ENCODE results near the gene TCTN3. TPM values are rescaled to one million over a fixed set of nuclear protein-coding genes. Genes with fewer than 3 reads are reported as not detected.
A peak's percentile ranks its signal among the peaks of the same experiment; 100 is the strongest.

Gene TCTN3
- total RNA-seq, 2 experiments from 2014 or later, result 18.6 to 20.2 TPM

GRCh38 chr10:95657250-95657649 is 36.5 kb downstream of the TCTN3 start:
- ChIA-PET CTCF (interaction anchor here (1.9 kb wide), 1 partner anchor 37 kb away, joined by 8 read pairs; the partner anchor contains the start of gene TCTN3), POLR2A (interaction anchor here (0.6 to 2.3 kb wide), 4 partner anchors 9 to 37 kb away, joined by 3 to 10 read pairs (median 4); partner anchors contain the start of gene TCTN3)
- intact Hi-C loops (cut with DNase I, micrococcal nuclease), result loop anchor here (2.0 to 10.0 kb wide), 4 partner anchors 35 to 388 kb away; partner anchors contain the start of genes TCTN3 (in 2 of the 2), CCNJ (in 1 of the 2) and SORBS1 (in 1 of the 2)
- ATAC-seq (ENCODE audit: poor library complexity) (no peak), DNase-seq (no peak)
- Histone ChIP-seq H3K4me1 (ENCODE audit: insufficient read depth, low read length) (peaks cover 18% of the 10 kb centered on the region), H3K27me3 (ENCODE audit: control insufficient read depth in 1 of 2, insufficient read depth in 2 of 2, low read length in 2 of 2) (no peaks in the 10 kb centered on the region), H3K9me3 (ENCODE audit: control insufficient read depth in 1 of 2, insufficient read depth in 1 of 2, low read length in 2 of 2) (no peaks in the 10 kb centered on the region), H3K36me3 (ENCODE audit: insufficient read depth, low read length) (peaks cover 4% of the 10 kb centered on the region), H3K4me3 (ENCODE audit: low read length) (peak overlapping the region; percentile 70), H3K27ac (ENCODE audit: low read depth in 1 of 2, low read length in 2 of 2) (no peak overlapping the region)
- H3K27me3 Mint-ChIP-seq, result no peaks in the 10 kb centered on the region
- peak overlapping the region; percentile 100 for H3K4me3 Mint-ChIP-seq
- H3K4me1 Mint-ChIP-seq (ENCODE audit: low read depth), result peaks cover 39% of the 10 kb centered on the region
- no peak for TF ChIP-seq CTCF (IDR thresholded peaks at IDR 0.05)
- peaks cover 22% of the 10 kb centered on the region for H3K36me3 Mint-ChIP-seq (ENCODE audit: low read depth)
- H3K27ac Mint-ChIP-seq, result peak overlapping the region; percentile 86
- H3K9me3 Mint-ChIP-seq, result no peaks in the 10 kb centered on the region

- Histone ChIP-seq H3K9me3 (ENCODE audit: control insufficient read depth in 1 of 2, insufficient read depth in 1 of 2, low read length in 2 of 2) (no peaks in the 10 kb centered on the region), H3K4me1 (ENCODE audit: insufficient read depth, low read length) (peaks cover 18% of the 10 kb centered on the region), H3K27ac (ENCODE audit: low read depth in 1 of 2, low read length in 2 of 2) (peak within 1 kb of the TSS in 1 of 2 donors; percentile 16), H3K27me3 (ENCODE audit: control insufficient read depth in 1 of 2, insufficient read depth in 2 of 2, low read length in 2 of 2) (no peaks in the 10 kb centered on the region), H3K4me3 (ENCODE audit: low read length) (peak within 1 kb of the TSS; percentile 70), H3K36me3 (ENCODE audit: insufficient read depth, low read length) (peaks cover 12% of the 10 kb centered on the region)
- CTCF ChIA-PET, result interaction anchor here (1.9 kb wide), 1 partner anchor 37 kb away, joined by 8 read pairs; the partner anchor contains the start of gene TCTN3
- intact Hi-C loops (cut with DNase I, micrococcal nuclease), result loop anchor here (2.0 to 10.0 kb wide), 4 partner anchors 36 to 388 kb away; partner anchors contain the start of genes TCTN3 (in 2 of the 2), CCNJ (in 1 of the 2) and SORBS1 (in 1 of the 2)
- Mint-ChIP-seq H3K4me3 (peak within 1 kb of the TSS; percentile 100), H3K4me1 (ENCODE audit: low read depth) (peaks cover 39% of the 10 kb centered on the region), H3K36me3 (ENCODE audit: low read depth) (peaks cover 29% of the 10 kb centered on the region), H3K27ac (peak within 1 kb of the TSS; percentile 86), H3K27me3 (no peaks in the 10 kb centered on the region), H3K9me3 (no peaks in the 10 kb centered on the region)
- POLR2A ChIA-PET, result interaction anchor here (0.6 to 2.3 kb wide), 4 partner anchors 10 to 37 kb away, joined by 3 to 10 read pairs (median 4); partner anchors contain the start of gene TCTN3
- ATAC-seq (ENCODE audit: poor library complexity) (peak; percentile 90), DNase-seq (peak; percentile 79 to 95 (median 90))
- no peak for TF ChIP-seq CTCF (IDR thresholded peaks at IDR 0.05)
These were observed 37.2 kb downstream of the TCTN3 start, which contains the start of gene ALDH18A1 for GRCh38 chr10:95656291-95657164. Gene ALDH18A1, minus strand, starts transcription at chr10:95656711. Its CDS starts 3,334 bp downstream, at chr10:95653377.

GRCh38 chr10:95655571-95656290 is 38.0 kb downstream of the TCTN3 start:
- H3K9me3 ChIP-seq (ENCODE audit: control insufficient read depth in 1 of 2, insufficient read depth in 1 of 2, low read length in 2 of 2), result no peaks in the 10 kb centered on the region
- intact Hi-C loops (cut with DNase I, micrococcal nuclease), result loop anchor here (2.0 to 10.0 kb wide), 4 partner anchors 37 to 389 kb away; partner anchors contain the start of genes TCTN3 (in 2 of the 2), CCNJ (in 1 of the 2) and SORBS1 (in 1 of the 2)
- H3K4me3 Mint-ChIP-seq, result peak overlapping the region; percentile 100
- H3K4me1 ChIP-seq (ENCODE audit: insufficient read depth, low read length), result peaks cover 18% of the 10 kb centered on the region
- H3K27me3 ChIP-seq (ENCODE audit: control insufficient read depth in 1 of 2, insufficient read depth in 2 of 2, low read length in 2 of 2), result no peaks in the 10 kb centered on the region
- CTCF ChIA-PET, result interaction anchor here (1.7 to 1.9 kb wide), 2 partner anchors 38 kb away, joined by 8 to 9 read pairs; partner anchors contain the start of gene TCTN3
- no peak for TF ChIP-seq CTCF (IDR thresholded peaks at IDR 0.05)
- H3K27ac ChIP-seq (ENCODE audit: low read depth in 1 of 2, low read length in 2 of 2), result no peak overlapping the region
- H3K36me3 Mint-ChIP-seq (ENCODE audit: low read depth), result peaks cover 37% of the 10 kb centered on the region
- no peak for ATAC-seq (ENCODE audit: poor library complexity)
- peak overlapping the region; percentile 70 for H3K4me3 ChIP-seq (ENCODE audit: low read length)
- H3K27me3 Mint-ChIP-seq, result no peaks in the 10 kb centered on the region
- peak in 1 of 14 experiments; percentile 1 for DNase-seq
- peak overlapping the region; percentile 16 for H3K27ac Mint-ChIP-seq
- POLR2A ChIA-PET, result interaction anchor here (1.2 to 2.3 kb wide), 2 partner anchors 38 to 387 kb away, joined by 3 to 10 read pairs; partner anchors contain the start of genes CCNJ and TCTN3
- peaks cover 39% of the 10 kb centered on the region for H3K4me1 Mint-ChIP-seq (ENCODE audit: low read depth)
- H3K36me3 ChIP-seq (ENCODE audit: insufficient read depth, low read length), result peaks cover 15% of the 10 kb centered on the region
- H3K9me3 Mint-ChIP-seq, result peaks cover 2% of the 10 kb centered on the region
